Transverse colon (tissue), 4 donors: Measurements from ENCODE around the gene FLNA.

Source experiments
- EP300 ChIP-seq: sonication (generic); formaldehyde crosslinking; IDR thresholded peaks from one replicate; pipeline ENCODE4 v1.6.1; 2017; ENCODE audit warnings: antibody characterized with exemption, low read depth
- POLR2A ChIP-seq: fragments of 450-650 bp; IDR thresholded peaks from one replicate; pipeline ENCODE4 v1.6.1; 2016; ENCODE audit warnings: antibody characterized with exemption, mild to moderate bottlenecking, moderate library complexity
- POLR2AphosphoS5 ChIP-seq, 3 donors: sonication (generic); formaldehyde crosslinking; IDR thresholded peaks; one replicate each; pipeline ENCODE4 v1.6.1; 2016; ENCODE audit warnings: antibody characterized with exemption in 3 of 3
- TF ChIP-seq, protein P1 (sequence below), 5 experiments: fragments of 200-600 bp in 3 of 5; fragments of 450-650 bp in 2 of 5; sonication (generic) in 3 of 5; IDR thresholded peaks; 1 replicate in 2 of 5; 2 replicates in 3 of 5; pipeline ENCODE4 v1.5.1; 2016 to 2017; ENCODE audit warnings: antibody characterized with exemption in 5 of 5, inconsistent platforms in 3 of 5, mild to moderate bottlenecking in 2 of 5, moderate library complexity in 1 of 5

DNA sequence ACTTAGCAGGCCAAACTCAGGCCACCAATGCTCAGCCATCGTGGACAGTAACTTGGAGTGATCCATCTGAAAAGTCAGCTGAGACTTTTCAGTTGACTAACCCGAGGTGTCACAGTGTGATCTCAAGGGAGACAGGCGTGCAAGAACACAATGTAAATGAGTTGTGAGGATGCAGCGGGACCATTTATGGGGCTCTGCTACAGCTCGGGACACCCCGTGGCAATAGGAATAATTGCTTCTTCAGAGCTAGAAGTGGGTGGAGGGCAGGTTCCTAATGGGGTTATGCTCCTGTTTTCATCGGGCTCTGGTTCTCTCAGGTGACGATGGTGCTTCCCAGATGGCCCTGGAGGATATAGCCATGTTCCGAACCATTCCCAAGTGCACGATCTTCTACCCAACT is 51.5 kb downstream of the FLNA start:
- TF ChIP-seq, protein P1, sequence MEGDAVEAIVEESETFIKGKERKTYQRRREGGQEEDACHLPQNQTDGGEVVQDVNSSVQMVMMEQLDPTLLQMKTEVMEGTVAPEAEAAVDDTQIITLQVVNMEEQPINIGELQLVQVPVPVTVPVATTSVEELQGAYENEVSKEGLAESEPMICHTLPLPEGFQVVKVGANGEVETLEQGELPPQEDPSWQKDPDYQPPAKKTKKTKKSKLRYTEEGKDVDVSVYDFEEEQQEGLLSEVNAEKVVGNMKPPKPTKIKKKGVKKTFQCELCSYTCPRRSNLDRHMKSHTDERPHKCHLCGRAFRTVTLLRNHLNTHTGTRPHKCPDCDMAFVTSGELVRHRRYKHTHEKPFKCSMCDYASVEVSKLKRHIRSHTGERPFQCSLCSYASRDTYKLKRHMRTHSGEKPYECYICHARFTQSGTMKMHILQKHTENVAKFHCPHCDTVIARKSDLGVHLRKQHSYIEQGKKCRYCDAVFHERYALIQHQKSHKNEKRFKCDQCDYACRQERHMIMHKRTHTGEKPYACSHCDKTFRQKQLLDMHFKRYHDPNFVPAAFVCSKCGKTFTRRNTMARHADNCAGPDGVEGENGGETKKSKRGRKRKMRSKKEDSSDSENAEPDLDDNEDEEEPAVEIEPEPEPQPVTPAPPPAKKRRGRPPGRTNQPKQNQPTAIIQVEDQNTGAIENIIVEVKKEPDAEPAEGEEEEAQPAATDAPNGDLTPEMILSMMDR (IDR thresholded peaks at IDR 0.05) = no peak
- no peak for TF ChIP-seq POLR2A
- TF ChIP-seq POLR2AphosphoS5 (IDR thresholded peaks at IDR 0.05) = no peak
- TF ChIP-seq EP300 = no peak
